Lung (tissue), 12 donors: ENCODE results near the gene SAMD3. TPM values are rescaled to one million over a fixed set of nuclear protein-coding genes. Genes with fewer than 3 reads are reported as not detected.

Experiments used
- ATAC-seq: fragments of 200-7000 bp; cut with Tn5 transposase; one replicate; pipeline ENCODE4 v1.9.1; 2020; ENCODE audit warnings: moderate number of reproducible peaks; ENCODE audit not compliant: insufficient read depth, low FRiP score
- DNase-seq, 3 donors: peaks; one replicate each; pipeline ENCODE4 v3.0.0-alpha.2; 2013 to 2017
- H3K27ac ChIP-seq, 2 donors: one replicate each; pipeline ENCODE4 v1.5.1; 2013; ENCODE audit warnings: mild to moderate bottlenecking in 2 of 2, moderate library complexity in 2 of 2, control low read depth in 1 of 2, inconsistent platforms in 1 of 2, low read depth in 1 of 2, low read length in 1 of 2
- H3K27me3 ChIP-seq, 3 donors: one replicate each; pipeline ENCODE4 v1.5.1; 2013; ENCODE audit warnings: low read length in 2 of 3; ENCODE audit not compliant: control insufficient read depth in 3 of 3, insufficient read depth in 3 of 3
- H3K36me3 ChIP-seq, 4 donors: one replicate each; pipeline ENCODE4 v1.5.1; 2013; ENCODE audit warnings: low read length in 4 of 4, mild to moderate bottlenecking in 1 of 4, moderate library complexity in 1 of 4; ENCODE audit not compliant: control insufficient read depth in 4 of 4, insufficient read depth in 4 of 4
- H3K4me1 ChIP-seq, 5 donors: one replicate each; pipeline ENCODE4 v1.5.1; 2013; ENCODE audit warnings: low read length in 5 of 5, mild to moderate bottlenecking in 2 of 5, moderate library complexity in 1 of 5; ENCODE audit not compliant: control insufficient read depth in 5 of 5, insufficient read depth in 5 of 5
- H3K4me3 ChIP-seq: one replicate; pipeline ENCODE4 v1.5.1; 2013; ENCODE audit warnings: mild to moderate bottlenecking, control low read depth, moderate library complexity
- H3K9ac ChIP-seq, 2 donors: one replicate each; pipeline ENCODE4 v1.5.1; 2013; ENCODE audit warnings: low read length in 2 of 2, control low read depth in 1 of 2; ENCODE audit not compliant: insufficient read depth in 1 of 2
- H3K9me3 ChIP-seq, 4 donors: one replicate each; pipeline ENCODE4 v1.5.1; 2013; ENCODE audit warnings: low read length in 3 of 4, mild to moderate bottlenecking in 1 of 4, moderate library complexity in 1 of 4; ENCODE audit not compliant: control insufficient read depth in 4 of 4, insufficient read depth in 3 of 4
- CTCF ChIP-seq: IDR thresholded peaks from 2 replicates; pipeline ENCODE4 v1.5.1; 2012; ENCODE audit warnings: mild to moderate bottlenecking; ENCODE audit errors: control extremely low read depth, extremely low read depth
- WGBS, 2 donors: extraction: QIAGEN DNeasy Blood & Tissue Kit; methylation state at CpG; one replicate each; pipeline ENCODE4 v1.1.7; 2013; 5-methylcytosine and 5-hydroxymethylcytosine counted together
- polyA plus RNA-seq, 2 donors: library from polyadenylated mRNA; stranded (reverse); fragments of 200-250 nt; gene quantifications; one replicate each; pipeline ENCODE4 v1.2.1, GENCODE V29; 2013
- total RNA-seq, 2 donors: library from RNA; depleted of rRNA in 1 of 2; stranded (reverse); fragments of >200 nt in 1 of 2; gene quantifications; one replicate each; pipeline ENCODE4 v1.2.1, GENCODE V29; 2014 to 2021
- donor health status: control.
- donor health status: control.
- donor health status: Bipolar disorder and iron deficiency.
- donor health status: healthy.
- donor health status: DM: yes; HTN: yes; CAD: no.

Gene SAMD3
- total and polyA plus RNA-seq, 4 donors: 0.71 to 5.9 (median 2.0) TPM

- H3K9ac ChIP-seq: no peak overlapping the region
Observed at GRCh38 chr6:130211691-130212090, 11.1 kb downstream of the SAMD3 start.

GRCh38 chr6:130207979-130208649 is 14.6 kb downstream of the SAMD3 start:
- Histone ChIP-seq H3K9ac (no peak overlapping the region), H3K4me1 (no peaks in the 10 kb centered on the region), H3K27me3 (no peaks in the 10 kb centered on the region), H3K9me3 (no peaks in the 10 kb centered on the region), H3K27ac (no peak overlapping the region), H3K4me3 (no peak overlapping the region), H3K36me3 (no peaks in the 10 kb centered on the region)
- ATAC-seq (no peak), DNase-seq (no peak)
- TF ChIP-seq CTCF: no peak
- 88 to 93% methylated on average over 10 of the region's 10 CpGs for WGBS, 2 donors

More at GRCh38 chr6:130211691-130212090, 11.1 kb downstream of the SAMD3 start:
- Histone ChIP-seq H3K36me3 (no peaks in the 10 kb centered on the region), H3K4me1 (no peaks in the 10 kb centered on the region), H3K27me3 (no peaks in the 10 kb centered on the region), H3K27ac (no peak overlapping the region), H3K4me3 (no peak overlapping the region), H3K9me3 (no peaks in the 10 kb centered on the region)
- no peak for TF ChIP-seq CTCF
- WGBS, 2 donors: 84 to 86% methylated on average over 3 of the region's 3 CpGs
- ATAC-seq (no peak), DNase-seq (no peak)

- H3K27ac ChIP-seq: no peak overlapping the region
- H3K9me3 ChIP-seq: no peaks in the 10 kb centered on the region
- no peak for DNase-seq
- H3K27me3 ChIP-seq: no peaks in the 10 kb centered on the region
- WGBS, 2 donors: 85 to 91% methylated on average over 3 of the region's 3 CpGs
- no peaks in the 10 kb centered on the region for H3K36me3 ChIP-seq
- ATAC-seq: no peak
- no peaks in the 10 kb centered on the region for H3K4me1 ChIP-seq
- no peak overlapping the region for H3K4me3 ChIP-seq
- H3K9ac ChIP-seq: no peak overlapping the region
- TF ChIP-seq CTCF: no peak
Observed at GRCh38 chr6:130206479-130206878, 16.3 kb downstream of the SAMD3 start.

GRCh38 chr6:130204322-130204721 is 18.4 kb downstream of the SAMD3 start:
- H3K4me3 ChIP-seq: no peak overlapping the region
- H3K9ac ChIP-seq: no peak overlapping the region
- H3K4me1 ChIP-seq: no peaks in the 10 kb centered on the region
- no peak for ATAC-seq
- no peaks in the 10 kb centered on the region for H3K9me3 ChIP-seq
- no peak overlapping the region for H3K27ac ChIP-seq
- TF ChIP-seq CTCF: no peak
- no peak for DNase-seq
- H3K36me3 ChIP-seq: no peaks in the 10 kb centered on the region
- no peaks in the 10 kb centered on the region for H3K27me3 ChIP-seq
- WGBS, 2 donors: 85 to 95% methylated on average over 3 of the region's 3 CpGs
